Bronchial epithelial cell (primary cell): ENCODE data around the gene EHD3. TPM values are rescaled to one million over a fixed set of nuclear protein-coding genes. Genes with fewer than 3 reads are reported as not detected.

Experiments
- DNase-seq: peaks from one replicate; pipeline ENCODE4 v3.0.0-alpha.2; 2010; ENCODE audit warnings: low read depth
- FAIRE-seq: peaks from 2 replicates; lab custom pipeline; 2011; peaks lifted over from hg19 to GRCh38; lab: Jason Lieb, UNC
- H3K27me3 ChIP-seq: 2 replicates; pipeline ENCODE4 v1.5.1; 2011; ENCODE audit warnings: low read length; ENCODE audit not compliant: control insufficient read depth, insufficient read depth
- H3K36me3 ChIP-seq: 2 replicates; pipeline ENCODE4 v1.5.1; 2011; ENCODE audit warnings: low read length; ENCODE audit not compliant: control insufficient read depth, insufficient read depth
- H3K4me3 ChIP-seq: 2 replicates; pipeline ENCODE4 v1.5.1; 2011; ENCODE audit warnings: mild to moderate bottlenecking, low read depth, low read length, control low read depth
- total RNA-seq: library from RNA; depleted of rRNA; stranded (reverse); fragments of >200 nt; gene quantifications from 2 replicates; pipeline ENCODE4 v1.2.1, GENCODE V29; 2014
- TF ChIP-seq, protein P1 (sequence below): IDR thresholded peaks from 2 replicates; pipeline ENCODE4 v1.5.1; 2011; ENCODE audit warnings: mild to moderate bottlenecking, moderate library complexity, low read length, control low read depth, inconsistent platforms; ENCODE audit not compliant: insufficient read depth, severe bottlenecking

EHD3 gene
- total RNA-seq, 1 donor from 2014 or later: 1.6 TPM

DNA sequence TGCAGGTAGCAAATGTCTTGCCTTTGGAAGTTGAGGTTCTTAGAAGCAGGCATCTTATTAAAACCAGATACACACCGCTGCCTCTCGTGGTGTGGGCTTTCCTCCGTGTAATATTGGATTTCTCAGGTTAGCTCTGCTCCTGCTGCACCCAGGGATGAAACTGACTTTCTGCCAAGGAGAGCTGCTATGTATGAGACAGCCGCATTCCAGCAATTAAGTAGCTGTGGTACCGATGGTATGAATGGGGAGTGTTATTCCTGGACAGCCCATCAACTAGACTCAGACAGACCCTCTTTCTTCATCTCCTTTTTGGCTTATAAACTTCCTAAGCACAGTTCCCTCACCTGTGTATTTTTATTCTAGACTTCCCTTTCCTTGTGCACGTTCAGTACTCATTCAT, 6.8 kb upstream of the EHD3 start:
- FAIRE-seq: no peak

DNA sequence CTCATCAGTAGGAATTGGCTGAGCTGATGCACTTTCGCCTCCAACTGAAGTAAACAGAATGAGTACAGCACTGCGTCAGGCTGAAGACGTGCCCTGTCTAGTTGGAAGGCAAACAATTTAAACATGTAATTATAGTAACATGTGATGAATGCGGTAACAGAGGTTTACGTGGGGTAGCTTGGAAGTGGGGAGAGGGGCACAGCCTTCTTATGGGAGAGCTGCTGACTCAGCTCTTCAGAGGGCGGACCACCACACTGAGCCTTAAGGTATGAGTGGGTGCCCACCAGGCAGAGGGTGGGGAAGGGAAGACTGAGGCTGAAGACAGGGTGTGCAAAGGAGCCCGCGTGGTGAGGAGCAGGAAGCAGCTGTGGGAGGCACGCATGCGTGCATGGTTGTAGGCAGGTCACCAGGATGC, 6.2 kb upstream of the EHD3 start:
- FAIRE-seq (no peak), DNase-seq (peak; percentile 93)
- Histone ChIP-seq H3K36me3 (no peaks in the 10 kb centered on the region), H3K27me3 (no peaks in the 10 kb centered on the region), H3K4me3 (no peak overlapping the region)
- TF ChIP-seq, protein P1, sequence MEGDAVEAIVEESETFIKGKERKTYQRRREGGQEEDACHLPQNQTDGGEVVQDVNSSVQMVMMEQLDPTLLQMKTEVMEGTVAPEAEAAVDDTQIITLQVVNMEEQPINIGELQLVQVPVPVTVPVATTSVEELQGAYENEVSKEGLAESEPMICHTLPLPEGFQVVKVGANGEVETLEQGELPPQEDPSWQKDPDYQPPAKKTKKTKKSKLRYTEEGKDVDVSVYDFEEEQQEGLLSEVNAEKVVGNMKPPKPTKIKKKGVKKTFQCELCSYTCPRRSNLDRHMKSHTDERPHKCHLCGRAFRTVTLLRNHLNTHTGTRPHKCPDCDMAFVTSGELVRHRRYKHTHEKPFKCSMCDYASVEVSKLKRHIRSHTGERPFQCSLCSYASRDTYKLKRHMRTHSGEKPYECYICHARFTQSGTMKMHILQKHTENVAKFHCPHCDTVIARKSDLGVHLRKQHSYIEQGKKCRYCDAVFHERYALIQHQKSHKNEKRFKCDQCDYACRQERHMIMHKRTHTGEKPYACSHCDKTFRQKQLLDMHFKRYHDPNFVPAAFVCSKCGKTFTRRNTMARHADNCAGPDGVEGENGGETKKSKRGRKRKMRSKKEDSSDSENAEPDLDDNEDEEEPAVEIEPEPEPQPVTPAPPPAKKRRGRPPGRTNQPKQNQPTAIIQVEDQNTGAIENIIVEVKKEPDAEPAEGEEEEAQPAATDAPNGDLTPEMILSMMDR: no peak

More for the DNA sequence above, 6.8 kb upstream of the EHD3 start:
- TF ChIP-seq, protein P1: no peak
- no peaks in the 10 kb centered on the region for H3K27me3 ChIP-seq
- no peaks in the 10 kb centered on the region for H3K36me3 ChIP-seq
- DNase-seq: peak; percentile 37
- no peak overlapping the region for H3K4me3 ChIP-seq

DNA sequence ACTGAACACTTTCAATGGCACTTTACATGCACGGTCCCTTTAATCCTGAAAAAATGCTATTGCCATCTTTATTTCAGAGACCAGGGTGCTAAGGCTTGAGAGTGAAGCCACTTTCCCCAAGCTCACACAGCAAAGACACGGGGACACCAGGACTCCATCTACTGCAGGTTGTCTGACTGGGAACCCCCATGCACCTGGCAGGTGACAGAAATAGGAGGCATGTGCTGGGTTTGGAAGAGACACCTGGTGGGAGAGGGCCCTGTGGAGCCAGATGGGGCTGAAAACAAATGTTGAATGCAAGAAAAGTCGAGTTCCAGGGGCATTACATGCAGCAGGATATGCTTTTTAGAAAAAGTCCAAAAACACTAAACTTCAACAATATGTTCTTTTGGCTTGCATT, 5.2 kb upstream of the EHD3 start:
- FAIRE-seq (no peak), DNase-seq (no peak)
- TF ChIP-seq, protein P1: no peak
- no peaks in the 10 kb centered on the region for H3K27me3 ChIP-seq
- no peak overlapping the region for H3K4me3 ChIP-seq
- no peaks in the 10 kb centered on the region for H3K36me3 ChIP-seq

DNA sequence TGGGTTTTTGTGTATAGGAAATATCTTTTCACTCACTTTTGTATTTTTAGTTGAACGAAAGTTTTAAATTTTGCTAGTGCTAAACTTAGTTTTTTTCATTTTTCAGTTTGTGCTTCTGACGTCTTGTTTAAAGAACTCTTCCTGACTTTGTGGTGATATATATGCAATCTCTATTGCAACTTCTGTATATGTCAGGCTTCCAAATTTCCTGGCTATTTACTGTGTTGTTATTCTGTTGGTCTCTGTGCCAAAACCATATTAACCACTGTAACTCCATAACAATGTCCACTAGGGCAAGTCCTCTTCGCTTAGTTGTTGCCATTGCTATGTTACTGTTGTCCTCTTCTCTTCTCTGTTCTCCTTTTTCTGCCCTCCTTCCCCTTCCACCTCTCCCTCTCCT, 3.2 kb upstream of the EHD3 start:
- Histone ChIP-seq H3K36me3 (no peaks in the 10 kb centered on the region), H3K4me3 (no peak overlapping the region), H3K27me3 (no peaks in the 10 kb centered on the region)
- TF ChIP-seq, protein P1: no peak
- DNase-seq (no peak), FAIRE-seq (no peak)

DNA sequence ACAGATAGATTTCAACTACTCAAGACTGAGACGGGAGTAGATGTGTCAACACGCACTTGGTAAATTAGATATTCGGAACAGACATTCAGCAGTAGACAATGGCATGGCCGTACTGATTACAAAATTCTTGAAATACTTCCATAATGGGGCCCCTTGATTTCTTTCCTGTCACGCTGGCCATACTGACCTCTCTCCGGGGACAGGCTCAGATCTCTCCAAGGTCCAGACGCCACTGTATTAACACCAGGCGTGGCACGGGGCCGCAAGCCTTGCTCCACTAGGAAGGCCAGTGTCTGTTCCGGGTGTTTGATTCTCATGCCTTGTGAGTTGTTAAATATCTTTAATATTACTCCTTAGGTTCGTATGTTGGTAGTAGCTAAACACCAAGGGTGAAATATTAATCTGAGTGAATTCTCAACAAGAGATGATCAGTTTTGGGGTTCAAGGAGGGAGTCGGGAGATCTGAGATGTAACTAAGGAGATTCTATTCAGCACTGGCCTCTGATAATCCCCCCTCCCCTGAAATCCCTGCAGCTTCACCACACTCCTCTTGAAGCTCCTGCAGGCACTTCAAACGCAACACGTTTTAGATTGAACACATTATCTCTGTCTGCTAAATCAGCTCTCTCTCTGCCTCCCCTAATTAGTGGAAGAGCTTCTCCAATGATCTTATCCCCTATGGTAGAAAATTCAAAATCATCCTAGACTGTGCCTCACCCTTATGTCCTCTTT, 2.2 kb upstream of the EHD3 start:
- H3K4me3 ChIP-seq: no peak overlapping the region
- FAIRE-seq (no peak), DNase-seq (no peak)
- TF ChIP-seq, protein P1: no peak
- H3K36me3 ChIP-seq: no peaks in the 10 kb centered on the region
- no peaks in the 10 kb centered on the region for H3K27me3 ChIP-seq

DNA sequence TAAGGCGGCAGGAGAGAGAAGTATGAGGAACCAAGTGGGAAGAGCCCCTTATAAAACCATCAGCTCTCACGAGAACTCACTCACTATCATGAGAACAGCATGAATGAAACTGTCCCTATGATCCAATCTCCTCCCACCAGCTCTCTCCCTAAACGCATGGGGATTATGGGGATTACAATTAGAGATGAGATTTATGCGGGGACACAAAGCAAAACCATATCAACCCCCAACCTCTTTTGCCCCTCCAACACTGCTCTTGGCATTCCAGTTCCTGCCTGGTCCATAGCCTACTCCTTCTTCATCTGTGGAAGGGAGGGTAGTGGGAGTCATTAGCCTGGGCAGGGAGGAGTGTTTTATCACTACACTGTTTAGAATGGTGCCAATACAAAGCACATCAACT, 1.4 kb upstream of the EHD3 start:
- DNase-seq (no peak), FAIRE-seq (no peak)
- TF ChIP-seq, protein P1: no peak
- Histone ChIP-seq H3K36me3 (no peaks in the 10 kb centered on the region), H3K4me3 (no peak overlapping the region), H3K27me3 (no peaks in the 10 kb centered on the region)
